Nephron progenitor cell (in vitro differentiated cells): Measurements from ENCODE around the gene CLASP1.
"Not testable (repeated sequence)": the region's sequence is repeated elsewhere in the genome, so short reads cannot be mapped to it uniquely, and the experiment has no call there.

Source experiments
- DNase-seq: peaks from one replicate; pipeline ENCODE4 v3.0.0; 2021
- H3K27ac Mint-ChIP-seq: 2 replicates; pipeline ENCODE4 v1.8.0; 2021; ENCODE audit warnings: mild to moderate bottlenecking, moderate library complexity, mixed read lengths
- H3K27me3 Mint-ChIP-seq: 2 replicates; pipeline ENCODE4 v1.8.0; 2021; ENCODE audit warnings: mild to moderate bottlenecking, low read depth, mixed read lengths; ENCODE audit not compliant: poor library complexity
- H3K36me3 Mint-ChIP-seq: 2 replicates; pipeline ENCODE4 v1.8.0; 2021; ENCODE audit warnings: low read depth, mixed read lengths
- H3K4me1 Mint-ChIP-seq: 2 replicates; pipeline ENCODE4 v1.8.0; 2021; ENCODE audit warnings: mixed read lengths
- H3K4me3 Mint-ChIP-seq: 2 replicates; pipeline ENCODE4 v1.8.0; 2021; ENCODE audit warnings: mild to moderate bottlenecking, moderate library complexity, mixed read lengths
- H3K9me3 Mint-ChIP-seq: 2 replicates; pipeline ENCODE4 v1.8.0; 2021; ENCODE audit warnings: mild to moderate bottlenecking, moderate library complexity, mixed read lengths
- CTCF ChIP-seq: fragments of 200-600 bp; sonication (generic); IDR thresholded peaks from 2 replicates; pipeline ENCODE4 v1.5.0; 2021; ENCODE audit warnings: antibody characterized with exemption

The CLASP1 gene

DNA sequence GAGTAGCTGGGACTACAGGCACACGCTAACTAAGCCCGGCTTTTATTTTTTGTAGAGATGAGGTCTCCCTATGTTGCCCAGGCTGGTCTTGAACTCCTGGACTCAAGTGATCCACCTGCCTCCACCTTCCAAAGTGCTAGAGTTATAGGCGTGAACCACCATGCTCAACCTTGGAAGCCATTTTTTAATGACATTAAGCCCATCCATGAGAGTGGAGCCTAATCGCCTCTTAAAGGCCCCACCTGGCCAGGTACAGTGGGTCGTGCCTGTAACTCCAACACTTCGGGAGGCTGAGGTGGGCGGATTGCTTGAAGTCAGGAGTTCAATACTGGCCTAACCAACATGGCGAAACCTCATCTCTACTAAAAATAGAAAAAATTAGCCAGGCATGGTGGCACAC lies 322.6 kb downstream of the CLASP1 start:
- H3K4me1 Mint-ChIP-seq, result no peaks in the 10 kb centered on the region
- H3K36me3 Mint-ChIP-seq, result no peaks in the 10 kb centered on the region
- peaks cover 46% of the 10 kb centered on the region for H3K27me3 Mint-ChIP-seq
- peaks cover 4% of the 10 kb centered on the region for H3K9me3 Mint-ChIP-seq
- no peak overlapping the region for H3K27ac Mint-ChIP-seq
- no peak overlapping the region for H3K4me3 Mint-ChIP-seq
- TF ChIP-seq CTCF, result no peak
- no peak for DNase-seq

DNA sequence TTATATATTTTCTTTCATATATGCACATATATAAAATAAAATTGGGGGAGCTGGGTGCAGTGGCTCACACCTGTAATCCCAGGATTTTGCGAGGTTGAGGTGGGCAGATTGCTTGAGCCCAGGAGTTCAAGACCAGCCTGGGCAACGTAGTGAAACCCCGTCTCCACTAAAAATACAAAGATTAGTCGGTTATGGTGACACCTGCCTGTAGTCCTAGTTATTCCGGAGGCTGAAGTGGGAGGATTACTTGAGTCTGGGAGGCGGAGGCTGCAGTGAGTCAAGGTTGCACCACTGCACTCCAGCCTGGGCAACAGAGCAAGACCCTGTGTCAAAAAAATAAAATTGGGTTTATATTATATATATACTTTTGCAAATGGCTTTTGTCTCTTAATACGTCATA lies 324.7 kb downstream of the CLASP1 start:
- DNase-seq, result no peak
- TF ChIP-seq CTCF, result no peak
- Mint-ChIP-seq H3K27me3 (peaks cover 38% of the 10 kb centered on the region), H3K4me1 (no peaks in the 10 kb centered on the region), H3K36me3 (no peaks in the 10 kb centered on the region), H3K27ac (no peak overlapping the region), H3K9me3 (peaks cover 4% of the 10 kb centered on the region), H3K4me3 (no peak overlapping the region)

DNA sequence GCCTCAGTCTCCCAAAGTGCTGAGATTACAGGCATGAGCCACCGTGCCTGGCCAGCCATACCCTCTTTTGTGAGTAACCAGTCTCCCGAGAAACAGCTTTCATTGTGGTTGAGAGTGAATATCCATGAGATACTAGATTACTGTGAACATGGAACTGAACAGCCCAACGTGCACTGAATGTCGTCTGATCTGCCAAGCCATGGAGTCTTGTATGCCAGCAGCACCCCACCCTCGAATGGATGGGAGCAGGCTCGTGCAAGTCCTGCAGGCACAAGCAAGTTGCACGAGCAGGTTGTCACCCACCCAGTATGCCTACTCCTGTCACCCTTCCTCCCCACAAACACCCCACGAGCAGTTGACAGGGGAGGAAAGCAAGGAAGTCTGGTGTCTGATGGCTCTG lies 327.8 kb downstream of the CLASP1 start:
- no peak for DNase-seq
- H3K27ac Mint-ChIP-seq, result no peak overlapping the region
- no peaks in the 10 kb centered on the region for H3K4me1 Mint-ChIP-seq
- peaks cover 4% of the 10 kb centered on the region for H3K9me3 Mint-ChIP-seq
- H3K27me3 Mint-ChIP-seq, result peaks cover 21% of the 10 kb centered on the region
- H3K36me3 Mint-ChIP-seq, result no peaks in the 10 kb centered on the region
- no peak for TF ChIP-seq CTCF
- no peak overlapping the region for H3K4me3 Mint-ChIP-seq

GRCh38 chr2:121319941-121320340 lies 329.3 kb downstream of the CLASP1 start:
- DNase-seq, result no peak
- Mint-ChIP-seq H3K36me3 (no peaks in the 10 kb centered on the region), H3K27ac (no peak overlapping the region), H3K27me3 (peaks cover 12% of the 10 kb centered on the region), H3K4me3 (no peak overlapping the region), H3K4me1 (no peaks in the 10 kb centered on the region), H3K9me3 (no peaks in the 10 kb centered on the region)
- TF ChIP-seq CTCF, result no peak

DNA sequence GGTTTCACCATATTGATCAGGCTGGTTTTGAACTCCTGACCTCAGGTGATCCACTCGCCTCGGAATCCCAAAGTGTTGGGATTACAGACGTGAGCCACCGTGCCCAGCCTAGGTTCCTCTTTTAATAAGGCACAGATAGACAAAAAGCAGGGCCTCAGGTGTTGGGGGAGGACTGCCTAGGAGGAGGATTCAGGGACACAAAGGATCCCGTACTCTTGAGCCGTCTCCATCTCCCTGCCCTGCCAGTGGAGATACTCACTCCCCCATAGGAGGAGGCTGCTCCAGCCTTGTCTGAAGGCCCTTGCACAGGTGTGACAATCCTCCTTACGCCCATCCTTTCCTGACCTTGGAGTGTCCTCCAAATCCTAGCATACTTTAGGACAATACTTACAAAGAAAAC lies 332.3 kb downstream of the CLASP1 start:
- H3K9me3 Mint-ChIP-seq, result no peaks in the 10 kb centered on the region

GRCh38 chr2:121313701-121314100 lies 335.6 kb downstream of the CLASP1 start:
- peaks cover 20% of the 10 kb centered on the region for H3K27me3 Mint-ChIP-seq
- H3K4me1 Mint-ChIP-seq, result peaks cover 11% of the 10 kb centered on the region
- not testable (repeated sequence) for H3K27ac Mint-ChIP-seq, DNase-seq, H3K9me3 Mint-ChIP-seq, H3K36me3 Mint-ChIP-seq, H3K4me3 Mint-ChIP-seq

More for the DNA sequence above, 332.3 kb downstream of the CLASP1 start:
- Mint-ChIP-seq H3K4me1 (no peaks in the 10 kb centered on the region), H3K27me3 (peaks cover 8% of the 10 kb centered on the region), H3K36me3 (no peaks in the 10 kb centered on the region), H3K4me3 (no peak overlapping the region), H3K27ac (no peak overlapping the region)
- DNase-seq, result no peak
- TF ChIP-seq CTCF, result no peak

DNA sequence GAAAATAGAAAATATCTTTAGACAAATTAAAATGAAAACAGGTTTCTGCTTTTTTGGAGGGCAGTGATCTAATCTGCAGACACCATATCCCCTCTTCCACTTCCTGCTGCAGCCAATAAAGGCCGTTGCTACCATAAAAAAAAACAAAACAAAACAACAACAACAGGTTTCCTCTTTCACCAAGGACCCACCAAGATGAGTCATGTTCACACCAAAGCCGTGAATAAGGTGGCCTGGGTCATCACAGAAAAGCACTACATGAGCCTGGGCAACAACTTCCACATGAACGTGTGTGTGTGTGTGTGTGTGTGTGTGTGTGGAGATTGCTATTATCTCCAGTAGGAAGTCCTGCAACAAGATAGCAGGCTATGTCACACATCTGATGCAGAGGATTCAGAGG lies 339.5 kb downstream of the CLASP1 start:
- Mint-ChIP-seq H3K27ac (no peak overlapping the region), H3K4me3 (no peak overlapping the region), H3K36me3 (no peaks in the 10 kb centered on the region), H3K9me3 (no peaks in the 10 kb centered on the region), H3K4me1 (peaks cover 11% of the 10 kb centered on the region), H3K27me3 (peaks cover 42% of the 10 kb centered on the region)
- TF ChIP-seq CTCF, result no peak
- no peak for DNase-seq
